HG02981 (cell line): ENCODE results near the gene SLC1A2.

Experiments used
- ATAC-seq: cut with Tn5 transposase; IDR thresholded peaks from one replicate; pipeline ENCODE4 v1.9.1; 2021; ENCODE audit warnings: mild to moderate bottlenecking, moderate library complexity; ENCODE audit not compliant: unreplicated experiment

The SLC1A2 gene

DNA sequence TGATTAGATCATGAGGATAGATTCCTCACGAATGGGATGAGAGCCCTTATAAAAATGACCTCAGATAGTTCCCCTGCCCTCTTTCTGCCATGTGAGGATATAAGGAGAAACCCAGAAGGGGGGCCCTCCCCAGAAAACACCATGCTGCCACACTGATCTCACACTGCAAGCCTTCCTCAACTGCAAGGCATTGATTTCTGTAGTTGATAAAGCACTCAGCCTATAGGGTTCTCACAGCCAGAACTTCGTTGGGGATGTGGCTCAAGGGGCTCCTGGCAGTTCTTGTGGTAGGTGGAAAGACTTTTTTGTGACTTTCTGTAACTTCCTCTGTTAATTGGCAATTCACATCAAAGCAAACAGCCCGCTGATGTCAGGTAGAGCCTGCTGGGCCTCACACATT is 171.5 kb downstream of the SLC1A2 start:
- ATAC-seq = no peak

DNA sequence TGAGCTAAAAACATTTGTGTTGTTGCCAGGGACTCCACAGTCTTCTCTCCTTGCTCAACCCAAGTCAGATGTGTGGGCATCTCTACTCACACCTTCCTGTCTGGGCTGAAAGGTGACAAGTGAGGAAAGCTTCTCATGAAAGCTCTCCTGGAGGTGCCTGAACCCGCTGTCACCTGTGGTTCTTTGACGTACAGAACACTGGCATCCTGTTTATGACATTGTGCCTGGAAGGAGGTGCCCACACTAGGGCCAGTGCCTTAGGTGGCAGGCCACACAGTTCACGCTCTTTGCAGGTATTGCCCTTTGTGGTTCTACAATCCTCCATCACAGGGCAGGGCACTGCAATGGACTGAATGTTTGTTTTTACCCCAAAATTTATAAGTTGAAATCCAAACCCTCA is 171.9 kb downstream of the SLC1A2 start:
- ATAC-seq = no peak

DNA sequence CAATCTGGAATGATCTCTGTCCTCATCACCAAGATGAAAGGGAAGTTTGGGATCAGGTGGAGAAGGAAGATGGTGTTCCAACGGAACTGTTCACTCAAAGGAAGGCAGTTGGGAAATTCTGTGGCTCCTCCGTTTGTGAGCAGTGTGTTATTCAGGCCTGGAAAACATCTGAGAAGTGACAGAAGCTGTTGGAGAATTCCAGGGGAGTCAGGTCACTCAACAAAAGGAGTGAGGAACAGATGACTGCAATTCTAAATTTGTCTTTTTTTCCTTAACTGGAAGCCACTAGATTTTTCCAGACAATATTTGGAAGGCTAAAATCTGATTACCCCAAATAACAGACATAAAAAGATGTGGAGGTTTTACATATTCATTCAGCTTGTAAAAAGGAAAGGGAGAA is 172.6 kb downstream of the SLC1A2 start:
- ATAC-seq = no peak

DNA sequence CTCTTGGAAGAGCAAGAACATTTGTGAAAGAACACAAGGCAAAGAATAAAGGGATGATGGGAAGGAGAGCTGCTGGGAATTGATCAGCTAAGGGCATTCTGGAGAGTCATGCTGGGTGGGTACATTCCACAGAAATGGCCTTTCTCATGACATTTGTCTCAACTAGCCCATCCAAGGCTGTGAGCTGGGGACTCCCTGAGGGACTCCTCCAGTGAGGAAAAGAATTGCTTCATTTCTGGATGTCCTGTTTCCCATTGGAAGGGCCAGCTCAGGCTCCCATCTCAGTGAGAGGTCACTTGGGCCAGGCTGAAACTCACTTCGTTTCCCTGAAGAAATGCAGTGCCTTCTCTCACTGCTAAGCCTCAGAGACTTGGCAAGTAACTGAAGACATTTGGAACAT is 173.6 kb downstream of the SLC1A2 start:
- no peak for ATAC-seq

DNA sequence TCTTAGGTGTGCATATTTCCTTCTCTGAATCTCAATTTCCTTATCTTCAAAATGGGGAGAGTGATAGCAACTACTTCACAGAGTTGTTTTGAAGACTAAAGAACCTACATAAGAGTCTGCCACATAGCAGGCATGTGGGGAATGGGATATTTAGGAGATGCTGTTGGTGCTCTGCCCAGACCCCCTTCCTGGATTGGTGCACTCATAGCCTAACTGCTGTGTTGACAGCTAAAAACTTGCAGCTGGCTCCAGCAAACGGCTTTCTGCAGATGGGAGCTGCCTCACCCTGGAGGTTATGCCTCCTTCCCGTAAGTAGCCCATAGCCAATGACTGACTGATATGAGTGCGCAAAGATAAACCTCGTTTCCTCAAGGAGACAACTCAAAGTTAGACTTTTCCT is 174.3 kb downstream of the SLC1A2 start:
- no peak for ATAC-seq

- ATAC-seq = no peak
These were observed 175.6 kb downstream of the SLC1A2 start for GRCh38 chr11:35243774-35244173.

DNA sequence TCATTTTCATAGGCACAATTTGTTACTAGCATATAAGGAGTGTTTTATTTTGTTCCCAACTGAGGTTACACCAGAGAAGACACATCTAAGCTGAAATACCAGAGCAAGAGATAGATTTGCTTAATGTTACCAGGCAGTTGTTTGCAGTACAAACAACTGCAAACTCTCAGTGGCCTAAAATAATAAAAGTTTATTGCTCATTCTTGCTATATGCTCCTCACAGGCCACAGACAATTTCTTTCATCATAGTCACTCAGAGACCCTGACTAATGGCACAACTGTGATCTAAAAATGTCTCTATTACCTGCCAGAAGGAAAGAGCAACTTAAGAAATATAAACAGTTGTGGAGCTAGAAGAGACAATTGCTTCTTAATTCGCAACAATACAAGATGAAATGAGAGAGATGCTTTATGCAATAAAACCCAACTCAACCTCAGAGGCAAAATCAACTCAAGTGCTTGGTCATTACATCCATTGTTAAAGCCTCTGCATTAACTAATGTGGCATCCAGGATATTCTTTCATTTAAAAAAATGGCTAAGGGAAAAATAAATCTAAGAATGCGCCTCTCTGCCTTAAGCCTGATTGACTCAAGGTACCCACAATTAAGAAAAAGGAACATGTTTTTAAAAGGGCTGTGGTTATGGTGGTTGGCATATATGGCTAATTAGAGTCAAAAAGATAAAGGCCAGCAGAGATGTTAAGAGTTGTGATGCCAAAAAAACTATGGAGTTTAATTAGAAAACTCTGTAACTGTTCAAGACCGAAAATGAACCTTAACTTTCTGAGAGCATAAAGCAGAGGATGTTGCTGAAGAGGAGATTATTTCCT is 176.7 kb downstream of the SLC1A2 start:
- no peak for ATAC-seq

DNA sequence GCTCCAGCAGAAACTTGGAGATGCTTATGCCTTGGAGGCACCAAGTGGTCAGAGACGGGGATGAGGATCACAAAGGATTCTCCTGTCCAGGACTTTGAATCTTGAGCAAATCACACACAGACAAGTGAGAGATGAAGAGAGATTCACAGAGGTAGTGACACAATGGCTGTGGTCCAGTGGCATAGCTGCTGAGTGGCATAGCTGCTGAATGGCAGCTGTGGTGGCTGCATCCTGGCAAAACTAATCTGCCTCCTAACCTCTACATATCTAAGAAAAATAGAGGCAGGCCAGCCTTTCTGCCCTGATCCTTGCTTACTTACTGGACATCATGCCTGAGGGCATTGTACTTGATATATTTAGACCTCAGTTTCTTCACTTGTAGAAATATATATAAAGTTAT is 177.8 kb downstream of the SLC1A2 start:
- ATAC-seq = no peak

DNA sequence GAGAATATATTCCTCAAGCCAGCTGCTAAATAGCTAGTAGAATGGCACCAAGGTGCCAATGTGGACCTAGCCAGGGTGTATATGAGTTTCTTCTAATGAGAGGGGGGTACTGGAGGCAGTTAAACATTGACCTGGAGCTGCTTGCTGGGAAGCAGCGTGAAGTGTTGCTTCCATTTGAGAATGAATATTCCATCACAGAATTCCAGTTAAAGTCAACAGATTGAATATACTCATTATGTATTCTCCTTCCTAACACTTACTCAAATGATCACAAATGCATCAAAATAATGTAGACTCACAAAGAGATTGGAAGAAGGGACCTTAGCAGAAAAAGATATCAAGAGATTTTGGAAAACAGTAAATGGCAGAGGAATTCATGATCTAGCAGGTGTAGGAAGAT is 178.3 kb downstream of the SLC1A2 start:
- ATAC-seq = no peak

DNA sequence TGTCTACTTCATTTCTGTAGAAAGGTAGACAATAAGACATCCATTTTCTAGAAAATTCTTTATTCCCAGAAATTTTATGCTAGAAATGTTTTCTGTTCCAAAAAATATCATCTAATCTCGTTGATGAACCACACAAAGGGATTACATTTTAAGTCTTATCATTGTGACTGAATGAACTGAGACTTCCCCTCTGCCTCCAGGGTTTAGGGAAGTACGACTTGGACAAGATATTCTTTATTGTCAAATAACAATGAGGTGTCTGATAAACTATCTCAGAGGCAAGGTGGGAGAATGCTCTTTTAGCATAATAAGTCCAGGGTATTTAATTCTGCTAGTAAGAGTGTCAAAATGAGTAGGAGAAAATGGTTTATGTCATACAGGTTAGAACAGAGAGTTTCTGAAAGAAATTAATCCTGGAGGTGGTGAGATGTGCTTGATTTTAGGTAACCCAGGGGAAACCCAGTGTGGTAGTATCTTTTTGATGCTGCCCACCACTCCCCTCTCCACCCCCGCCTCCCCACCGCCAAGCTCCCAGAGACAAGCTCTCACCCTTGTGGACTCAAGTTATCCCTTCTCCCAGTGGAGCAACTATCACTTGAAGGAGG is 179.8 kb downstream of the SLC1A2 start:
- ATAC-seq = no peak

DNA sequence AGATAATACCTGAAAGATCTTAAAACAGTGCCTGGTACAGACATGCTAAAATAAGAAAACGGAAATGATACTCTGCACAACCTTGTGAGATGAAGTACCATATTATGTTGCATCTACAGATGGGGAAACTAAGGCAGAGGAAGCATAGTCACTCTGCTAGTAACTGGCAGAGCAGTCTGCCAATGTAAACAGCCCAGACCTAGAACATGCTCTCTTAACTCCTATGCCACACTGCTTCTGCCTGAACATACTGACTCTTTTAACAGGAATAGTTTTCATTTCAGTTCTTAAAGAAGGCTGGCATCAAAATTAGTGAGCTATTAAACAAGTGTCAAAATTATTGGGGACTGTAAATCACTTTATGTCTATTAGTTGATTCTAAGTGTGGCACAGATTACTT is 180.5 kb downstream of the SLC1A2 start:
- no peak for ATAC-seq

GRCh38 chr11:35237860-35238715 is 181.3 kb downstream of the SLC1A2 start:
- no peak for ATAC-seq

DNA sequence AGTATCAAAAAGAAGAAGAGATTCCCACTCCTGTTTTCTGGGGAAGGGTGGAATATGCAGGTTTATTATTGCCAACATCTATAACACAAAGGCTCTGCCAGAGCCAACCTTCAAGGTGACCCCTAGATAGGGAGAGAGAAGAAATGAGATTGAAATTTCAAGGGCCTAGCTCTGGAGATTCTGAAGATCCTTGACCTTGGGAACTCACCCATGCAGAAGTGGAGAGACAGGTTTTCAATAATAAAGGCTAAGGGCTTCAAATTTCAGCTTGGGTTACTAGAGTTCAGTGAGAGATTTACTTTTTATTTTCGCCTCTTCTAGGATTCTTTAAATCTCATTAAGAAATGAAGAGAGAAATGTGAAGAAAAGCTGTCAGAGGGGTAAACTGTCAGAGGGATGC is 182.0 kb downstream of the SLC1A2 start:
- ATAC-seq = no peak

DNA sequence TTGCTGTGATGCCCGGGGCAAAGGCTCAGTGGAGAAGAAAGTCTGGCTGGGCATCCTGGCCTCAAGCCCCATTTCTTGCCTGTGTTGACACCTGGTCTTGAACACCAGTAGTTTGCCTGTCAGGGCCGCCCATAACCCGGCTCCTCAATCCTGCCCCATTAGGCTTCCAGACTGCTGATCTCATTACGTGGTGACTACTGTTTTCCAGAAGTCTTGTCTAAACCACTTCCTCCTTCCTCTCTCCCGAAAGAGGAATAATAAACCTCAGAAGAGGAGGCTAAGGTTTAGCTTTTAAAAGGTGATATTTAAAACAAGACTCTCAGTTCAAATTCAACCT is 182.7 kb downstream of the SLC1A2 start:
- ATAC-seq = no peak

GRCh38 chr11:35235936-35236666 is 183.3 kb downstream of the SLC1A2 start:
- ATAC-seq = no peak

- no peak for ATAC-seq
These were observed 183.9 kb downstream of the SLC1A2 start for GRCh38 chr11:35235498-35235897.

GRCh38 chr11:35235157-35235468 is 184.2 kb downstream of the SLC1A2 start:
- ATAC-seq = no peak

- ATAC-seq = no peak
These were observed 184.8 kb downstream of the SLC1A2 start for GRCh38 chr11:35234460-35235156.

DNA sequence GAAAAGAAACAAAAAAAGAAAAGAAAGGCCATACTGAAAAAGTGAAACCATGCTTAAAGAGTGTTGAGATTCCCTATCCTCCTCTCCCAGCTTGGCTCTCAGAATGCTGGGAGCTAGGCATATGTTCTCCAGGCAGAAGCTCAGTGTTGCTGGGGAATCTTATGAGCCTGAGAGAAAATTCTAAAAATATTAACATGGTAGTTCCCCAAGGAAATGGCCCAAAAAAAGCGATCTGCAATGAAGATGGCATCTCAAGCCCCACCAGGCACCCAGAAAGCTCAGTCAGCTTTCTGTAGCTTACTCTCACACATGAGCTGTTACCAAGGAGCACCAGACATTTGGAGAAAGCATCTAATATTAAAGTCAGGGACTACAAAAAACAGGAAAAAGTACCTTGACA is 185.8 kb downstream of the SLC1A2 start:
- ATAC-seq = no peak

DNA sequence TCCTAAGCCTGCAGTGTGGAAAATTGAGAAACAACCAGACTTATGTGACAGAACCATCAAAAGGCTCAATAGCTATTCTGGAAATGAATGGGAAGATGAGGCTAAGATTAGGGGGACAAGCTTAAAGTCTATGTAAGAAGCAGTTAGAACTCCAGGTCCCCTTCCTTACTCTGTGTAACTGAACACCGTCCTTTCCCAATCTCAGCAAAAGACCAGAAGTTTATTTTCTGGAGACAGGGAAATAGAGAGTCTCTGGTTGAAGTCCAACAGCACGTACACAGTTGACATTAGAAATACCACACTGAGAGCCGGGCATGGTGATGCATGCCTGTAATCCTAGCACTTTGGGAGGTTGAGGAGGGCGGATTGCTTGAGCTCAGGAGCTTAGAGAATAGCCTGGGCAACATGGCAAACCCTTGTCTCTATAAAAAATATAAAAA is 186.4 kb downstream of the SLC1A2 start:
- ATAC-seq = no peak
